ENCODE results near the gene FAM72B. TPM values are rescaled to one million over a fixed set of nuclear protein-coding genes. Genes with fewer than 3 reads are reported as not detected.
"Not testable (repeated sequence)": the region's sequence is repeated elsewhere in the genome, so short reads cannot be mapped to it uniquely, and the experiment has no call there.

FAM72B gene
- total RNA-seq, 1 donor from 2014 or later: 10.3 TPM

DNA sequence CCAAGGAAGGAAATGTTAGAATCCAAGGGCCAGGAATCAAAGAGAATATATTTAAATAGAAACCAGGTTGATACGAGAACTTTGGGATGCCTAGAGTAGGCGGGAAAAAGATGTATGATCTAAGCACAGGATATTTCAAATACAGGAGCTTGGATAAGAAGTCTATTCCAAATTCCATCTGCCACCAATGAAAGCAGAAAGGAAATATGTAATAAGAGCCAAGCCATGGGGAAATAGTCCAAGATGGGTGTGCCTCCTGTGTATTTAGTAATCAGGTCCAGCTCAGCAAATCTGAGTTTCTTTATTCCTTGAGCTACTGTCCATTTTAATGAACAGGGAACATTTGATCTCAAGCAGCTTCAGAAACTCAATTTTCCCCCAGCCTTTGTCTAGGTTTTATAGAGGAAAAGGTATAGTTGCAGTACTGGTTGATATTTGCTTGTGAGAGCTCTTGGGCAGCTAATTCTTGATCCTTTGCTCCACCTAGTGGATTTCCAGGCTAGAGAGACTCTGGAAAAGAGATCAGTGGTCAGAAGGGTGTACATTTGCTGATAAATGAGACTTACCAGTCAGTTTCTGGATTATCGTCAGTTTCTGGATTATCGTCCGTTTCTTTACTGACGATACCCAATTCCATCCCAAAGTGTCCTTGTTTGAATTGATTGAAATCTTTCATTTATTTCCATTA, 28.3 kb downstream of the FAM72B start:
- TF ChIP-seq, protein P1, sequence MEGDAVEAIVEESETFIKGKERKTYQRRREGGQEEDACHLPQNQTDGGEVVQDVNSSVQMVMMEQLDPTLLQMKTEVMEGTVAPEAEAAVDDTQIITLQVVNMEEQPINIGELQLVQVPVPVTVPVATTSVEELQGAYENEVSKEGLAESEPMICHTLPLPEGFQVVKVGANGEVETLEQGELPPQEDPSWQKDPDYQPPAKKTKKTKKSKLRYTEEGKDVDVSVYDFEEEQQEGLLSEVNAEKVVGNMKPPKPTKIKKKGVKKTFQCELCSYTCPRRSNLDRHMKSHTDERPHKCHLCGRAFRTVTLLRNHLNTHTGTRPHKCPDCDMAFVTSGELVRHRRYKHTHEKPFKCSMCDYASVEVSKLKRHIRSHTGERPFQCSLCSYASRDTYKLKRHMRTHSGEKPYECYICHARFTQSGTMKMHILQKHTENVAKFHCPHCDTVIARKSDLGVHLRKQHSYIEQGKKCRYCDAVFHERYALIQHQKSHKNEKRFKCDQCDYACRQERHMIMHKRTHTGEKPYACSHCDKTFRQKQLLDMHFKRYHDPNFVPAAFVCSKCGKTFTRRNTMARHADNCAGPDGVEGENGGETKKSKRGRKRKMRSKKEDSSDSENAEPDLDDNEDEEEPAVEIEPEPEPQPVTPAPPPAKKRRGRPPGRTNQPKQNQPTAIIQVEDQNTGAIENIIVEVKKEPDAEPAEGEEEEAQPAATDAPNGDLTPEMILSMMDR (conservative IDR thresholded peaks at IDR 0.05): peak; percentile 38
- H3K9me3 Mint-ChIP-seq; DNase-seq (ENCODE audit: low read depth, low spot score); H3K4me3 Mint-ChIP-seq; H3K27me3 Mint-ChIP-seq (ENCODE audit: low read depth); H3K4me1 Mint-ChIP-seq; H3K27ac Mint-ChIP-seq (ENCODE audit: unreplicated experiment); H3K36me3 Mint-ChIP-seq (ENCODE audit: low read depth): not testable (repeated sequence)

DNA sequence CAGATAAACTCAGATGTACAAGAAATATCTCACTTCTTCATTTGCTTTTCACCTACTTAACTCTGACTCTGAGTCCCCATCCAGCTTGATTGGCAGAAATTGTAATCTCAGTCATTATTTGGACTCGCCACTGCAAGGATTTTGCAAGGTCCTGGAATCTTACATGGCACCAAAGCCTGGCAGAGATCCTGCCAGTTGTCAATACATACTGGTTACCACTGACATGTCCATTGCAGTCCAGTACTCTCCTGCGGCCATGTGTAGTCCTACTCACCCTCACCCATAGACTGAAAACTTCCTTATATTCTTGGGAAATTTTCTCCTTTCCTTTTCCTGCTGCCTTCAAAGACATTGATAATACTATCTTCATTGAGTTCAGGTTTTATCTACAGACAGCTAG, 29.3 kb downstream of the FAM72B start:
- not testable (repeated sequence) for H3K36me3 Mint-ChIP-seq (ENCODE audit: low read depth); DNase-seq (ENCODE audit: low read depth, low spot score); H3K4me3 Mint-ChIP-seq; H3K27ac Mint-ChIP-seq (ENCODE audit: unreplicated experiment); H3K9me3 Mint-ChIP-seq; H3K4me1 Mint-ChIP-seq; H3K27me3 Mint-ChIP-seq (ENCODE audit: low read depth)

DNA sequence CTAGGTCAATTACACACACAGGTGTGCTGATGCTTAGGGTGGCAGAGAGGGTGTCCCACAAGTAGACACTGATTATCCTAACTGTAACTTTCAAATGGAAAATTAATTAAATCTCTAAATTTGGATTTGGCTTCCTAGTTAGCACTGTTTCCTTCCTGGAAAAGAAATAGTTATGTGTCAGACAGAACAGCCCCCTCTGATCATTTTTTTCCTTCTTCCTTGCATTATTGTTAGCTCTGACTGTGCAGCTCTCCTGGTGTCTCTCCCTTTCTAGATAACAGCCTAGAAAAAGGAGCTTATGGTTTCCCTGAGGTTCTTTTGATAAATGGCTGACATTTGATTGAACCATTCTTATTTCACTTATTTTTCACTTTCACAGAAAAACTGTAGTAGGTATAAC, 31.4 kb downstream of the FAM72B start:
- not testable (repeated sequence) for DNase-seq (ENCODE audit: low read depth, low spot score); H3K27me3 Mint-ChIP-seq (ENCODE audit: low read depth); H3K9me3 Mint-ChIP-seq; H3K4me1 Mint-ChIP-seq; H3K36me3 Mint-ChIP-seq (ENCODE audit: low read depth); H3K27ac Mint-ChIP-seq (ENCODE audit: unreplicated experiment); H3K4me3 Mint-ChIP-seq

DNA sequence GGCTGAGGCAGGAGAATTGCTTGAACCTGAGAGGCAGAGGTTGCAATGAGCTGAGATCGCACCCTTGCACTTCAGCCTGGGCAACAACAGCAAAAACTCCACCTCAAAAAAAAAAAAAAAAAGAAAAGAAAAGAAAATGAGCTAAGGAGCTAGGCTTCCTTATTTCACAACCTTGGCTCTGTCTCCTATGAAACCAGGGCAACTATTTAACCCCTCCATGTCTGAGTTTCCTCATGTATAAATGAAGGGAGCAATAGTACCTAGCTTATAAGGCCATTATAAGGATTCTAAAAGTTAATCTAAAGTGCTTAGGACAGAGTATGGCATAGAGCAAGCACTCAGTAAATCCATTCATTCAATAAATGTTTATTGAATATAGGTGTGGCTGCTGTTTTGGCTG, 32.8 kb downstream of the FAM72B start:
- H3K4me3 Mint-ChIP-seq; DNase-seq (ENCODE audit: low read depth, low spot score); H3K27ac Mint-ChIP-seq (ENCODE audit: unreplicated experiment); H3K36me3 Mint-ChIP-seq (ENCODE audit: low read depth); H3K4me1 Mint-ChIP-seq; H3K9me3 Mint-ChIP-seq; H3K27me3 Mint-ChIP-seq (ENCODE audit: low read depth): not testable (repeated sequence)

DNA sequence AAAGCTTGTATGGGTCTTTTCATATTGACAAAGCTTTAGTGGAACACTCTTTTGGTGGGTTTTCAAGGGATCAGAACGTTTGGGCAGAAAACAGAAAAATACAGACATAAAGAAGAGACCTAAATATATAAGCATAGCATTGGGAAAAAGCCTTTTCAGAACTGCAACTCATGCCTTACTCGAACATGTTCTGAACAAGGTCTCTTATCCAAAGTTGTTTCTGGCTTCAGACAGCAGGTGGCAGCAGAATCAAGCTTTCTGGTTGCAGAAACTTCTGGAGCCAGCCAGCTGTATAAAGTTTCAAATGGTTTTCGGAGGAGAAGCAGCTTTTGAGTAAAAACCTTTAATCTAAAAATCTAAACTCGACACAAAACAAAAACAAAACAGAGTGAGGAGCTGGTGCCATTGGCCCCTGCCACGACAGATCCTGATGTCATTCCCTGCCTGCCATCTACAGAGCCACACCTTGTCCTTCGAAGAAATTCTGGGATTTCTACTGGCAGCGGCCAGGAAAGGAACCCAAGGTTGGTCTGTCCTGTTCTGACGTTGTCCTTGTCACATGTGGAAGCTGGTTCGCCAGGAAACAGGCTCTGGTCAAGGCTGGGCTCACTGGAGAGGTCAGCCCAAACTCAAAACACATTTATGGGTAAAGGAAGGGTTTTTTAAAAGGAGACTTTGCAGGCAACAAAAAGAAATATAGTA, 35.5 kb downstream of the FAM72B start:
- H3K27ac Mint-ChIP-seq (ENCODE audit: unreplicated experiment); H3K9me3 Mint-ChIP-seq; H3K4me1 Mint-ChIP-seq; DNase-seq (ENCODE audit: low read depth, low spot score); H3K4me3 Mint-ChIP-seq; H3K36me3 Mint-ChIP-seq (ENCODE audit: low read depth); H3K27me3 Mint-ChIP-seq (ENCODE audit: low read depth): not testable (repeated sequence)

DNA sequence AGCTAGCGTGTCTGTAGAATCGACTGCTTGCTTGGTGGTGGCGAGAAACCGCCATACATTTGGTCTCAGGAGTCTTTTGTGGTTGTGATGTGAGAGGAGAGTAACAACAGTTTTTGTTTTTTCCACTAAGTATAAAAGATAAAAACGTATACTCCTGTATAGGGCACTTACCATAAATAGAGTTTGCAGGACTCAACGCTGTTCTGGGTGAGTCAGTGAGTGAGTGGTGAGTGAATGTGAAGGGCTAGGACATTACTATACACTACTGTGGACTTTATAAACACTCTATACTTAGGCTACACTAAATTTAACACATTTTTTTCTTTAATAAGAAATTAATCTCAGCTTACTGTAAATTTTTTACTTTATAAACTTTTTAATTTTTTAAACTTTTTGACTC, 43.7 kb downstream of the FAM72B start:
- not testable (repeated sequence) for H3K36me3 Mint-ChIP-seq (ENCODE audit: low read depth); H3K4me1 Mint-ChIP-seq; H3K4me3 Mint-ChIP-seq; H3K27me3 Mint-ChIP-seq (ENCODE audit: low read depth); H3K9me3 Mint-ChIP-seq; DNase-seq (ENCODE audit: low read depth, low spot score); H3K27ac Mint-ChIP-seq (ENCODE audit: unreplicated experiment)

DNA sequence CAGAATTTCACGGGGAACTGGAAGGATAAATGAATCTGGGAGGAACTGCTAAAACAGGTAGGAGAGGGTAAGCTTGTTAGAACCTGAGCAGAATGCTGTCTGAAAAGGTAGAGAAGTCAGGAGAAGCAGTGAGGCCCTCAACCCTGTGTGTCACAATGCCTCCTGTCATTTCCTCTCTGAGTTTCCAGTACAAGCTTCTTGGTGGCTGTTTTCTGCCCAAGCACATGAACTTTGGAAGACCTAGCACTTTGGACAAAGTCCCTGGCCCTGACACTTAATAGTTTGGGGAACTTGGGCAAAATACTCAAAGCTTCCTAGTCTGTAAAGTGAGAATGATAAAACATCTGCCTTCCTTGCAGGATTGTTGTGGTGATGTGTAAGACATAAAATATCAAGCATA, 52.6 kb downstream of the FAM72B start:
- H3K4me1 Mint-ChIP-seq; H3K36me3 Mint-ChIP-seq (ENCODE audit: low read depth); H3K27ac Mint-ChIP-seq (ENCODE audit: unreplicated experiment); H3K27me3 Mint-ChIP-seq (ENCODE audit: low read depth); H3K4me3 Mint-ChIP-seq; H3K9me3 Mint-ChIP-seq; DNase-seq (ENCODE audit: low read depth, low spot score): not testable (repeated sequence)

DNA sequence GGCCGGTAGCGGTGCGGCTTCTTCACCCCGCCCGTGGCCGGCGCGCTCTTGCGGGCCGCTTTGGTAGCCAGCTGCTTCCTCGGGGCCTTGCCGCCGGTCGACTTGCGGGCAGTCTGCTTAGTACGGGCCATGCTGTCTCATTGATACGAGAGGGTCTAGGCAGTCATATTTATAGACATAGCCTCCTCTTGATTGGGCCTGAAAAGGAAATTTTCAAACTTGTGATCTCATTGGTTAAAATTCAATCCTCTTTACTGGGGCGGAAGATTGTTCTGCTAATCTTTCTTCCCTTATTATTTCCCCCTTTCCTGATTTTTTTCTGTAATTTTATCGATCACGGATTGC, 65.7 kb downstream of the FAM72B start:
- H3K4me1 Mint-ChIP-seq; H3K27me3 Mint-ChIP-seq (ENCODE audit: low read depth); H3K27ac Mint-ChIP-seq (ENCODE audit: unreplicated experiment); H3K4me3 Mint-ChIP-seq; H3K9me3 Mint-ChIP-seq; DNase-seq (ENCODE audit: low read depth, low spot score); H3K36me3 Mint-ChIP-seq (ENCODE audit: low read depth): not testable (repeated sequence)

Other genes starting within 250 kb of the FAM72B start
- 45.9 and 48.2 TPM in 2 replicates for gene SRGAP2C, start 635 bp upstream of the FAM72B start, total RNA-seq

Data from neural crest cell (in vitro differentiated cells).